ENCODE measurements around the gene RFK.

RFK gene

GRCh38 chr9:76342201-76342600 lies 52.0 kb downstream of the RFK start:
- TF ChIP-seq CTCF (IDR thresholded peaks at IDR 0.05; ENCODE audit: low read depth, low read length) (no peak), MAX (IDR thresholded peaks at IDR 0.05; ENCODE audit: low read depth, low read length) (no peak), POLR2A (IDR thresholded peaks at IDR 0.05; ENCODE audit: extremely low read depth, insufficient read length) (no peak), MYC (IDR thresholded peaks at IDR 0.05; ENCODE audit: low read depth, low read length) (no peak)
- no peak overlapping the region for H3K4me3 ChIP-seq (ENCODE audit: low read depth, low read length)
- DNase-seq (ENCODE audit: low read depth): no peak

GRCh38 chr9:76341616-76342015 lies 52.6 kb downstream of the RFK start:
- DNase-seq (ENCODE audit: low read depth): no peak
- H3K4me3 ChIP-seq (ENCODE audit: low read depth, low read length): no peak overlapping the region
- TF ChIP-seq MYC (IDR thresholded peaks at IDR 0.05; ENCODE audit: low read depth, low read length): no peak
- no peak for TF ChIP-seq CTCF (IDR thresholded peaks at IDR 0.05; ENCODE audit: low read depth, low read length)
- no peak for TF ChIP-seq MAX (IDR thresholded peaks at IDR 0.05; ENCODE audit: low read depth, low read length)
- no peak for TF ChIP-seq POLR2A (IDR thresholded peaks at IDR 0.05; ENCODE audit: extremely low read depth, insufficient read length)

GRCh38 chr9:76338418-76338817 lies 55.8 kb downstream of the RFK start:
- DNase-seq (ENCODE audit: low read depth): no peak
- no peak overlapping the region for H3K4me3 ChIP-seq (ENCODE audit: low read depth, low read length)
- TF ChIP-seq CTCF (IDR thresholded peaks at IDR 0.05; ENCODE audit: low read depth, low read length) (no peak), POLR2A (IDR thresholded peaks at IDR 0.05; ENCODE audit: extremely low read depth, insufficient read length) (no peak), MYC (IDR thresholded peaks at IDR 0.05; ENCODE audit: low read depth, low read length) (no peak), MAX (IDR thresholded peaks at IDR 0.05; ENCODE audit: low read depth, low read length) (no peak)

- DNase-seq (ENCODE audit: low read depth): no peak
- TF ChIP-seq MAX (IDR thresholded peaks at IDR 0.05; ENCODE audit: low read depth, low read length): no peak
- no peak for TF ChIP-seq MYC (IDR thresholded peaks at IDR 0.05; ENCODE audit: low read depth, low read length)
- TF ChIP-seq POLR2A (IDR thresholded peaks at IDR 0.05; ENCODE audit: extremely low read depth, insufficient read length): no peak
- TF ChIP-seq CTCF (IDR thresholded peaks at IDR 0.05; ENCODE audit: low read depth, low read length): no peak
- no peak overlapping the region for H3K4me3 ChIP-seq (ENCODE audit: low read depth, low read length)
Measured at GRCh38 chr9:76336027-76336426, 58.2 kb downstream of the RFK start.
